Kidney epithelial cell (primary cell): Measurements from ENCODE around the gene ZNHIT3. TPM values are rescaled to one million over a fixed set of nuclear protein-coding genes. Genes with fewer than 3 reads are reported as not detected.

Source experiments
- DNase-seq: peaks from one replicate; pipeline ENCODE4 v3.0.0-alpha.2; 2010; ENCODE audit warnings: low read depth
- H3K27me3 ChIP-seq: 2 replicates; pipeline ENCODE4 v1.6.0; 2011; ENCODE audit warnings: low read length; ENCODE audit not compliant: control insufficient read depth, insufficient read depth
- H3K36me3 ChIP-seq: 2 replicates; pipeline ENCODE4 v1.5.1; 2011; ENCODE audit warnings: low read length; ENCODE audit not compliant: control insufficient read depth, insufficient read depth
- H3K4me3 ChIP-seq: 2 replicates; pipeline ENCODE4 v1.5.1; 2011; ENCODE audit warnings: low read depth, mild to moderate bottlenecking, control low read depth, low read length
- total RNA-seq: library from RNA; depleted of rRNA; stranded (reverse); fragments of >200 nt; gene quantifications from 2 replicates; pipeline ENCODE4 v1.2.3, GENCODE V29; 2015
- TF ChIP-seq, protein P1 (sequence below): IDR thresholded peaks from 2 replicates; pipeline ENCODE4 v1.5.1; 2011; ENCODE audit warnings: mild to moderate bottlenecking, moderate library complexity, low read length, control low read depth, inconsistent platforms; ENCODE audit not compliant: insufficient read depth, poor library complexity, severe bottlenecking

Gene ZNHIT3
- total RNA-seq, 1 donor from 2014 or later, result 36.7 TPM

- TF ChIP-seq, protein P1, sequence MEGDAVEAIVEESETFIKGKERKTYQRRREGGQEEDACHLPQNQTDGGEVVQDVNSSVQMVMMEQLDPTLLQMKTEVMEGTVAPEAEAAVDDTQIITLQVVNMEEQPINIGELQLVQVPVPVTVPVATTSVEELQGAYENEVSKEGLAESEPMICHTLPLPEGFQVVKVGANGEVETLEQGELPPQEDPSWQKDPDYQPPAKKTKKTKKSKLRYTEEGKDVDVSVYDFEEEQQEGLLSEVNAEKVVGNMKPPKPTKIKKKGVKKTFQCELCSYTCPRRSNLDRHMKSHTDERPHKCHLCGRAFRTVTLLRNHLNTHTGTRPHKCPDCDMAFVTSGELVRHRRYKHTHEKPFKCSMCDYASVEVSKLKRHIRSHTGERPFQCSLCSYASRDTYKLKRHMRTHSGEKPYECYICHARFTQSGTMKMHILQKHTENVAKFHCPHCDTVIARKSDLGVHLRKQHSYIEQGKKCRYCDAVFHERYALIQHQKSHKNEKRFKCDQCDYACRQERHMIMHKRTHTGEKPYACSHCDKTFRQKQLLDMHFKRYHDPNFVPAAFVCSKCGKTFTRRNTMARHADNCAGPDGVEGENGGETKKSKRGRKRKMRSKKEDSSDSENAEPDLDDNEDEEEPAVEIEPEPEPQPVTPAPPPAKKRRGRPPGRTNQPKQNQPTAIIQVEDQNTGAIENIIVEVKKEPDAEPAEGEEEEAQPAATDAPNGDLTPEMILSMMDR, result no peak
- H3K27me3 ChIP-seq, result no peaks in the 10 kb centered on the region
- H3K4me3 ChIP-seq, result no peak overlapping the region
- H3K36me3 ChIP-seq, result peaks cover 1% of the 10 kb centered on the region
- no peak for DNase-seq
These were observed 26.2 kb downstream of the ZNHIT3 start for GRCh38 chr17:36512641-36513040.

DNA sequence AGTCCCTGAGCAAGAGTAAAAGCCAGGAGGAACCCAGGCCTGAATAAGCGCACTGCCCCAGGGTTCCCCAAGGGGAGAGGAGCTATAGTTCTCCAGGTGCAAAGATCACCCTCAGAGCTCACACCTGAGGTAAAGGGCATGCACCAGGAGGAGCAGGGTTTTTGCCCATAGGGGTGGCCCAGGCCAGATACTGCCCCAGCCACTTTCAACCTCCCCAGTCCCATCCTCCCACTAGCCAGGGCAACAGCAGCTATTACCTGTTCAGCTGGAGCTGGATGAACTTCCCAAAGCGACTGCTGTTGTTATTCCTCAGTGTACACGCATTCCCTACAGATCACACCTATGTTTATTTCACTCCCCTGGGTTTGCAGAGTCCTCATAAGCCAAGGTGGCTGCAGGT, 28.4 kb downstream of the ZNHIT3 start:
- no peak for DNase-seq
- TF ChIP-seq, protein P1, result no peak
- Histone ChIP-seq H3K27me3 (no peaks in the 10 kb centered on the region), H3K36me3 (no peaks in the 10 kb centered on the region), H3K4me3 (no peak overlapping the region)

- DNase-seq, result no peak
These were observed 29.4 kb downstream of the ZNHIT3 start for GRCh38 chr17:36515837-36516236.

DNA sequence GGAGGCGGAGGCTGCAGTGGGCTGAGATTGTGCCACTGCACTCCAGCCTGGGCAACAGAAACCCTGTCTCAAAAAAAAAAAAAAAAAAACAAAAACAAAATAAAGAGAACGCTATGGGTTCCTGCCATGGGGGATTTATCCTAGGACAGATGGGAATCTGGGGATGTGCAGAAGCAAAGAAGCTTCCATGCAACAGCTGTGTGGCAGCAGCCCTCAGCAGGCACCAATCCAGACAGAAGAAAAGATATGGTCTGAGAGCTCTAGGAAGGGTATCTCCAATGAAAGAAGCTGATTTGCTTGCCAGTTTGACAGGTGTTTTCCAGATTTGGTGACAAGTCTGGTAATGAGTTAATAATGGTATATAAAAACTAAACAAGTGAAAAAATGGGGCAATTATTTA, 36.6 kb downstream of the ZNHIT3 start:
- Histone ChIP-seq H3K4me3 (no peak overlapping the region), H3K36me3 (peaks cover 10% of the 10 kb centered on the region), H3K27me3 (no peaks in the 10 kb centered on the region)
- TF ChIP-seq, protein P1, result no peak
- DNase-seq, result no peak

More at GRCh38 chr17:36515837-36516236, 29.4 kb downstream of the ZNHIT3 start:
- no peaks in the 10 kb centered on the region for H3K27me3 ChIP-seq
- no peaks in the 10 kb centered on the region for H3K36me3 ChIP-seq
- TF ChIP-seq, protein P1, result no peak
- no peak overlapping the region for H3K4me3 ChIP-seq

DNA sequence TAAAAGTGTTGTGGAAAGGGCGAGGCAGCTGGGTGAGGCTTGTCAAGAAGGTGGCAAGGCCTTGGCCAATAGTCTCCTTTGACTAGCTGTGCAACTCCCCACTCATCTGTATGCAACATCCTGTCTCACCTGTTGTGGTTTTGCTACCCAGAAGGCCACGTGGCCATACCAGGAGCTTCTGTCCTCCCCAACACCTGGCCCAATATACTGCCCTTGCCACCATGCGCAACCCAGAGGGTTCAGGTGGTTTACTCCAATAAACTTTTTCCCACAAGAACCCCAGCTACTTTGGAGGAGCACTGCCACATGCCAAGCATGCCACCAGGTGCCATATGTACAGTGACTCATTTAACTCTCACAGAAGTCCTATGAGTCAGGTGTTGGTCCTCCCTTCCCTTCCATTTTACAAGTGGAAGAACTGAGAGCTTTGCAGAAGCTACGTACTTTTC, 38.0 kb downstream of the ZNHIT3 start:
- no peak for DNase-seq
- Histone ChIP-seq H3K27me3 (no peaks in the 10 kb centered on the region), H3K4me3 (no peak overlapping the region), H3K36me3 (peaks cover 10% of the 10 kb centered on the region)
- TF ChIP-seq, protein P1, result no peak

- no peak for DNase-seq
- H3K36me3 ChIP-seq, result peaks cover 10% of the 10 kb centered on the region
- TF ChIP-seq, protein P1, result no peak
- H3K27me3 ChIP-seq, result no peaks in the 10 kb centered on the region
- no peak overlapping the region for H3K4me3 ChIP-seq
These were observed 38.6 kb downstream of the ZNHIT3 start for GRCh38 chr17:36525113-36525512.
